HG02981 (cell line): ENCODE measurements around the gene TNK1.

ENCODE experiments used
- ATAC-seq: cut with Tn5 transposase; IDR thresholded peaks from one replicate; pipeline ENCODE4 v1.9.1; 2021; ENCODE audit warnings: mild to moderate bottlenecking, moderate library complexity; ENCODE audit not compliant: unreplicated experiment

The TNK1 gene

DNA sequence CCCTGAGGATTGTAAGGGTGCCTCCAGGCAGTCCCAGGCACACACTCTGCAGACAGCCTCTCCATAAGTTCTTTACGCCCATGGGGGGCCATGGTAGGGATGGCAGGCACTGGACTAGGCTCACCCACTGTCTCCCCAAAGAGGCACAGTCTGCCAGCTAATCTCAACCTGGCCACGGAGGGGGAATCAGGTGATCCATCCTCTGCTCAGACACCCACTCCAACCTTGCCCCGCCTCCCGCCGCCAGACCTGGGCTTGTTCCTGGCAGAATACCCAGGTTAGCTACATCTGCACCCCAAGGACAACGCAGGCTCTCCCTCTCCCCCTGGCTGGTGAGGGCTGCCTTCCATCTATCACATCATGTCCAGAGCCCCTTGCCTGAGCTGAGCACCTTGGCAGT, 28.0 kb downstream of the TNK1 start:
- no peak for ATAC-seq

DNA sequence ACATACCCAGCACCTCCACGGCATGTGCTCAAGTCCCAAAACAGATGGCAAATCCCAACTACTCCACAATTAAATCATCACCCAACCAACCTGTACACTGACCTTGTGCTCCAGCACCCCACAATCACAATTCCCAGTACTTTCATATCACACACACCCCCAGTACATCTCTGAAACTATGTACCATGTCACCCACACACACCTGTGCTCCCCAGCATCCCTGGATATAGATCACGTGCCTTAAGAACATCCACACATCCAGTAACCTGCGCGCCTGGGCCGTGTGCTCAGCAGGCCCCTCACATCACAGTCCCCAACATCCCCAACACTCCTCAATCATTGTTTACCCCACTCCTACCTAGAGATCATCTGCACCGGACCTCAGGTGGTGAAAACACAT, 28.8 kb downstream of the TNK1 start:
- no peak for ATAC-seq

DNA sequence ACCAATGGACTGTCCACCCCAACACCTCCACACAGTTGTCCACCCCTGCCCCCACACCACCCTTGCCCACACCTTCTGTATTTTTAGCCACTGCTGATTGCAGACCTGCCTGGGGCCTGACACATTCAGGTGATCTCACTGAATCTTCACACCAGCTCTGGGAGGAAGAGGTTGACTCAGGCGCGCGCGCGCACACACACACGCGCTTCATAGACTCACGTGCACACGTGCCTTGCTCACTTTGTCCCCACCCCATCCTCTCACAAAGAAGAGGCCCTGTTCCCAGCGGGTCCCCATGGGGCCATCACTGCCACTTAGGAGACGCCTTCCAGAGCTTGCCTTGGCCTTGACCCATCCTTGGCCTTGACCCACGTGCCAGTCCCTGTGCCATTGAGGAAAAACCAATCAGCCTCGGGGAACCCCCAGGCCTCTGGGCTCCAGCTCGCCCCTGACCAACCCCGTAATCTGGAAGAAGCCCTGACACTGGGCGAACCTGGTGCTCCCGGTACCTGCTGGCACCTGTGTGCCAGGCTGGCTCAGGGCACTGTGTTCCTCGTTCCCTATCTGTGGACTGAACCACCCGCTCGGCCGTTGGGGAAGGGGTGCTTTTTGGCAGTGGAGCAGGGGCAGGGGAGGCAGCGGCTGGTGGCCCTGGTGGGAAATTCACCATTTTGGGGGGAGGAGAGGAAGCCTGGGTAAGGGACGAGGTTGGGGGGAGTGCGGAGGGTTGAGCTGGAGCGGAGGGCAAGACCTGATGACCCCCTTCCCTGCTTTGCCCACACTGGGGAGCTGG, 29.9 kb downstream of the TNK1 start:
- no peak for ATAC-seq

DNA sequence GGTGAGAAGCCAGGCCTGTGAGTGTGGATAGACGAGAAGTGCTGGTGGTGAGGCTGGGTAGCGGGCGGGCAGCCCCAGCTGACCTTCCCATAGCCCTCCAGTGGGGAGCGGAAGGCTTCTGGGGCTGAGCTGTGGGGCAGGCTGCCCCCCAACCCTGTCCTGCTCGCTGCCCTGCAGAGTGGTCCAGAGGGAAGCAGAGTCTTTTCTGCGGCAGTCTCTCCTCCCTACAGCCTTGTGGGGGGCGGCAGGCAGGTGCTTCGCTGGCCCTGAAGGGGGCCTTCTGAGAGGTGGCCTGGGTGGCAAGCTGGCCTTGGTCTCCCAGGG, 30.5 kb downstream of the TNK1 start:
- ATAC-seq = no peak

DNA sequence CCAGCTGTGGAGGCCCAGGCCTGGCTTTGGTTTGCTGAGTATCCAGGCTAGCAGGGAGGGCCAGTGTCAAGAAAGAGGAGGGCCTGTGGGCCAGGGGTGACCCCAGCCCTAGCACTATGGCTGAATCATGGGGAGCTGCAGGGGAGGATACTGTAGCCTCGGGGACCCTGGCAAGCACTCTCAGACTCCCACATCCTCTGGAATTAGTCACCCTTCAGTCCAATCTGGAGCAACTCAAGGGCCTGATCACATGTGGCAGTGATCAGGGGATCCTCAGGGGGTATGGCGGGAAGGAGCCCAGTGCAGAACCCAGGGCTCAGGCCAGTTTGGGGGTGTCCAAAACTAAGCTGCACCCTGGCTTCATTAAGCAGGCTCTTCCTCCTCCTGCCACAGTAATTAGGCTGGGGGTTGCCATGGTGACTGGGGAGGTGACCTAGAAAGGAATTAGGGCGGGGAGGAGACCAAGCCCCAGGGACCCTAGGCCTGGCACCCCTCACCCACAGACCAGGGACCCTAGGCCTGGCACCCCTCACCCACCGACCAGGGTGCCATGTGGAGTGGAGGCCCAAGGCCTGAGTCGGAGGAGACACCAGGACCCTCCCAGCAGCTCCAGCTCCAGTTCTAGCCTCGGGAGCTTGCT, 32.6 kb downstream of the TNK1 start:
- no peak for ATAC-seq

DNA sequence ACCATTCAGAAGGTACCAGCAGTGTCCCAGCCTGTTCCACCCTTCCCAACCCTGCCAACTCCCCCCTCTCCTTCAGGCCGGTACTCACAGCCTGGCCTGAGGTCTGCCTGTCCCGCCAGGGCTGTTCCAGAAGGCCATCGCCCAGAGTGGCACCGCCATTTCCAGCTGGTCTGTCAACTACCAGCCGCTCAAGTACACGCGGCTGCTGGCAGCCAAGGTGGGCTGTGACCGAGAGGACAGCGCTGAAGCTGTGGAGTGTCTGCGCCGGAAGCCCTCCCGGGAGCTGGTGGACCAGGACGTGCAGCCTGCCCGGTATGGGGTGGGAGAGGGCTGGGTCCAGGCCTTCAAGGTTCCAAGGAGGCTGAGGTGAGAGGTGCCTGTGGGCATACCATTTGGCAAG, 33.9 kb downstream of the TNK1 start:
- ATAC-seq = no peak

DNA sequence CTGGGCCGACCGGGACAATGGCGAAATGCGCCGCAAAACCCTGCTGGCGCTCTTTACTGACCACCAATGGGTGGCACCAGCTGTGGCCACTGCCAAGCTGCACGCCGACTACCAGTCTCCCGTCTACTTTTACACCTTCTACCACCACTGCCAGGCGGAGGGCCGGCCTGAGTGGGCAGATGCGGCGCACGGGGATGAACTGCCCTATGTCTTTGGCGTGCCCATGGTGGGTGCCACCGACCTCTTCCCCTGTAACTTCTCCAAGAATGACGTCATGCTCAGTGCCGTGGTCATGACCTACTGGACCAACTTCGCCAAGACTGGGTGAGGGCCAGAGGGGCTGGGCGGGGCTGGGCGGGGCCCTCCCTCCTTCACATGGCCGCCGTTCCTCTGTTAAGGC, 34.9 kb downstream of the TNK1 start:
- ATAC-seq = no peak

DNA sequence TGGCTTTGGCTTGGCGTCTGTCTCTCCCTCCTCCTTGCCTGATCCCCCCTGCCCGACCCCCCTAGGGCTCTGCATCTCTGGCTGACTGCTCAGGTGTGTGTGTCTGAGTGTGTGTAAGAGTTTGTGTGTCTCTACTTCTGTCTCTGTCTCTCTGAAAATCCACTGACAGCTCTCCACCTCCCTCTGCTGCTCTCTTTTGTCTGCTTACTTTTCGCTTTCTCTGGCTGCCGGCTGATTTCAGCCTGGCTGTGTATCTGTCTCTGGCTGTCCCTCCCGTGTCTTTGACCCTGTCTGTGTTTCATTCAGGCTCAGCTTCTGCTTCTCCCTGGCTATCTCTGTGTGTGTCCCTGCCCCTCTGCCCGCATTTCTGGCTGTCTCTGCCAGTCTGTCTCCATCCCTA, 35.4 kb downstream of the TNK1 start:
- no peak for ATAC-seq

DNA sequence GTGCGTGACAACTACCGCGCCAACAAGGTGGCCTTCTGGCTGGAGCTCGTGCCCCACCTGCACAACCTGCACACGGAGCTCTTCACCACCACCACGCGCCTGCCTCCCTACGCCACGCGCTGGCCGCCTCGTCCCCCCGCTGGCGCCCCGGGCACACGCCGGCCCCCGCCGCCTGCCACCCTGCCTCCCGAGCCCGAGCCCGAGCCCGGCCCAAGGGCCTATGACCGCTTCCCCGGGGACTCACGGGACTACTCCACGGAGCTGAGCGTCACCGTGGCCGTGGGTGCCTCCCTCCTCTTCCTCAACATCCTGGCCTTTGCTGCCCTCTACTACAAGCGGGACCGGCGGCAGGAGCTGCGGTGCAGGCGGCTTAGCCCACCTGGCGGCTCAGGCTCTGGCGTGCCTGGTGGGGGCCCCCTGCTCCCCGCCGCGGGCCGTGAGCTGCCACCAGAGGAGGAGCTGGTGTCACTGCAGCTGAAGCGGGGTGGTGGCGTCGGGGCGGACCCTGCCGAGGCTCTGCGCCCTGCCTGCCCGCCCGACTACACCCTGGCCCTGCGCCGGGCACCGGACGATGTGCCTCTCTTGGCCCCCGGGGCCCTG, 36.3 kb downstream of the TNK1 start:
- ATAC-seq = no peak

DNA sequence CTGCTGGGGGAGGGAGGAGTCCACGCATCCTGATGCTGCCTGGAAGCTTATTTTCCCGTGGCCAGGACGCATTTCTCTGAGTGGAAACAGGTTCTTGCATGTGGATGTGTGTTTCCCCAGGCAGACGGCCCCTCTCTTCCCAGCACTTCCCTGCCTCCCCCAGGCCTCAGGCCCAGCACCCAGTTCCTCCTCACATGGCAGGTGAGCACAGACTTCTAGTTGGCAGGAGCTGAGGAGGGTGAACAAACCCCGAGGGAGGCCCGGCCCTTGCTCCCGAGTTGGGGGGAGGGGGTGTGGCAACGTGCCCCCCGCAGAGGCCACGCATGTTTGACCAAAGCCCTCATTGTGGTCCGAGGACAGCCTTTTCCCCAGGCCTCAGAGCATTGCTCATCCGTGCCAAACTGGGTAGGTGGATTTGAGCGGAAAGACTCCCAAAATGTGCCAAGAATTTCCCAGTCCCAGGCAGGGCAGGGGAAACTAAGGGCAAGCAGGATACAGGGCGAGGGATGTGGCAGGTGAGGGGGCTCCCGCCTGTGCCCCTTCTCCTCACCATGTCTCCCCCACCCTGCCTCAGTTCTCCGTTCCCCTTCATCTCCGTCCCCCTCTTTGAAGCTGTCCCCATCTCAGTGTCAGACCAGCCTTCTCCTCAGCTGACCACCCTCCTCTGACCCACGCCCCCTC, 37.7 kb downstream of the TNK1 start:
- no peak for ATAC-seq

DNA sequence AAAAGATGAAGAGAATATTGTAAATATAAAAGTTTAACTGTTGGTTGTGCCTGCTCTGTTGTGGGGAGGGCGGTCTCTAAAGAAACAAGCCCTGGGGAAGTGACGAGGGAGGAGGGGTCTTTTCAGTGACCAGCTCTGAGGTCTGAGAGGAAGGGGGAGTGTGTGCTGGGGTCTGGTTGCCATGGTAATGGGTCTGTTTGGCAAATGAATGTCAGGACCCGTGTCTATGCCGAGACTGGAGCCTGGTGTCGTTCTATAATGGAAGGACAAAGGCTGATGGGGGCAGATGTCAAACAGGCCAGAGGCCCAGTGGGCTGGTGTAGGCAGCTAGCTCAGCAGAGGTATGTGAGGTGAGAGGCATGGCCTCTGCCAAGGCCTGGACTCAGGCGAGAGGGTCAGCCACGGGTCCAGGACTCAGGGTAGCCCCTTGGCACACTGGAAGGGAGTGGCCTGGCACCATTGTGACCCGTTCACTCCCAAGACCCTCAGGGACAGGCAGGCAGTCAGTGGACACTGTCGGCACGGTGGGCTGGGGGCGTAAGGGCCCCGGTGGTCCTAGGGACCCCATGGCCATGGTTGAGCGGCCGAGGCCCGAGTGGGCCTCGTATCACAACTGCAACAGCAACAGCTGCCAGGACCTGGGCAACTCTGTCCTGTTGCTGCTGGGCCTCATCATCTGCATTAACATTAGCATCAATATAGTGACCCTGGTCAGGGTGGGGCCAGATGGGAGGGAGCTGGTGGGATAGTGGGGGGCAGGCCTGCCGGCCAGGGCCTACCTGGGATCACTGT, 39.1 kb downstream of the TNK1 start, which contains the start of gene SPEM1:
SPEM1 (plus strand) TSS at position 506 of the 792 bp plus-strand sequence; CDS start at position 567, 61 bp downstream.
- no peak for ATAC-seq

DNA sequence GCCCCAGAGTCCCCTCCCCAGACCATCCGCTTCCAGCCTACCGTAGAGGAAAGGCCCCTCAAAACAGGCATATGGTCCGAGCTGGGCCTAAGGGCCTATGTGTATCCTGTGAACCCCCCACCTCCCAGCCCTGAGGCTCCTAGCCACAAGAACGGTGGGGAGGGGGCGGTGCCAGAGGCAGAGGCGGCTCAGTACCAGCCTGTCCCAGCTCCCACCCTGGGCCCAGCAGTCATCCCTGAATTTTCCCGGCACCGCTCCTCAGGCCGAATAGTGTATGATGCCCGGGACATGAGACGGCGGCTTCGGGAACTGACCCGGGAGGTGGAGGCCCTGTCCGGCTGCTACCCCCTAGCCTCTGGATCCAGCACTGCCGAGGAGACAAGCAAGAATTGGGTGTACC, 40.3 kb downstream of the TNK1 start:
- ATAC-seq = no peak

DNA sequence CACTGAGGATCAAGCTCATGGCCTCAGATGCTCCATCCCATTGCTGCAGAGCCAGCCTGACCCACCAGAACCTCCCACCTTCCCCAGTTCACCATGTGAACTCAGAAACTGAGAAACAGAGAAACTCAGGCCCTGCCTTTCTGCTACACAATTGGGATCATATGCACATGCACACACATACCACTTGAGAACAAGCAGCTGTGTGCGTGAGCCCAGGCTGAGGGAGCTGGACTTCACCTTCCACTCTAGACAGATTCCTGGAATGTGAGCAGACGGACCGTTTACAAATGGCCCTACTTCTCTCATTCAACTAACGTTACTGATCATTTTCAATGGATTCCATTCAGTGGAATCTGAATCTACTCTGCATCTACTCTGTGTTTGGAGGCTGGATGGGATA, 42.8 kb downstream of the TNK1 start:
- no peak for ATAC-seq

DNA sequence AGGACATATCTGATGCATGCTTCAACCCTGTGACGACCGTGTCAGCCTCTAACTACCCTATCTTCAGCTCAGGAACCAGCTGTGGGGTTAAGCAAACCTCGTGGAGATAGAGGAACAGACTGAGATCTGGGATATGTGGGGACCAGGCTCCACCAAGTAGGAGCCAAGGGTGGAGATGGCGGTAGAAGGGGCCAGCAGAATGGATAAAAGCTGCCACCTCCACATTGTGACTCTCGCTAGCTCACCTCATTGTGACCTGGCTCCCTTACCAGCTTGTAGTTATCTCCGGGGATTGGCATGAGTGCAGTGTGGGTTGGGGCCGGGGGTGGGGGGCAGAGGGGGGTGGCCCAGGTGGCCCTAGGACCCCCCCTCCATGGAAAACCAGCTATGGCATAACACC, 44.4 kb downstream of the TNK1 start, which contains the start of gene SPEM2:
SPEM2 (plus strand) TSS at position 301 of the 400 bp plus-strand sequence; CDS start at position 374, 73 bp downstream.
- no peak for ATAC-seq

DNA sequence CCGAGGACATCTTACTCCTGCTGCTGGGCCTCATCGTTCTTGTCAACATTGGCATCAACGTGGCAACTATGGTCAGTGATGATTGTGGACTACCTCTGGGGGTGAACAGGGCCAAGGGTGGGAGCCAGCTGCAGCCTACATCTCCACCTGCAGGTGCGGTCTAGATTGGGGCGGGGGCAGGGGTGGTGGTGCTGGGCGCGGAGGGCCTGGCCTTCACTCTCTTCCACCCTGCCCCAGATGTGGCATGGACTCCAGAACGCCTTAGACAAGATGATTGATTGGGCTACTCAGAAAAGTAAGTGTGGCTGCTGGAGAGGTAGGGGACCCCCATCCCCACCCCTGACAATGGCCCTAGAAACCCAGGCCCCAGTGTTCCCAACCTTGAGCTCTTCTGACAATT, 44.9 kb downstream of the TNK1 start:
- no peak for ATAC-seq

DNA sequence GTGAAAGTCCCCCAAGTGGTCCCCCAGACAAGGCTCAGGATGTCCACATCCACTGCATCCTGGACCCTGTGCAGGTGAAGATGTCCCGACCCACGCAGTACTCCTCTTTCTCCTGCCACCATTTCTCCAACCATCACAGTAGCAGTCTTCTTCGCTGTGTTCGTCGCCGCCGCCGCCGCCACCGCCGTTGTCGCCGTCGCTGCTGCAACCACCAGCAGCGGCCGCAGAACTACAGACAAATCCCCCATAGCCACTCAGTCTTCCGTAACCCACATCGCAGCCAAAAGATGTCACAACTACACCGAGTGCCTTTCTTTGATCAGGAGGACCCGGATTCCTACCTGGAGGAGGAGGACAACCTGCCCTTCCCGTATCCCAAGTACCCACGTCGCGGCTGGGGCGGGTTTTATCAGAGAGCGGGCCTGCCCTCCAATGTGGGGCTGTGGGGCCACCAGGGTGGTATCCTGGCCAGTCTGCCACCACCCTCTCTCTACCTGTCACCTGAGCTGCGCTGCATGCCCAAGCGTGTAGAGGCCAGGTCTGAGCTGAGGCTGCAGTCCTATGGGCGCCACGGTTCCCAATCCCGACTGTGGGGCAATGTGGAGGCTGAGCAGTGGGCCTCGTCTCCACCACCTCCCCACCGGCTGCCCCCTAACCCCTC, 45.4 kb downstream of the TNK1 start:
- ATAC-seq = no peak

DNA sequence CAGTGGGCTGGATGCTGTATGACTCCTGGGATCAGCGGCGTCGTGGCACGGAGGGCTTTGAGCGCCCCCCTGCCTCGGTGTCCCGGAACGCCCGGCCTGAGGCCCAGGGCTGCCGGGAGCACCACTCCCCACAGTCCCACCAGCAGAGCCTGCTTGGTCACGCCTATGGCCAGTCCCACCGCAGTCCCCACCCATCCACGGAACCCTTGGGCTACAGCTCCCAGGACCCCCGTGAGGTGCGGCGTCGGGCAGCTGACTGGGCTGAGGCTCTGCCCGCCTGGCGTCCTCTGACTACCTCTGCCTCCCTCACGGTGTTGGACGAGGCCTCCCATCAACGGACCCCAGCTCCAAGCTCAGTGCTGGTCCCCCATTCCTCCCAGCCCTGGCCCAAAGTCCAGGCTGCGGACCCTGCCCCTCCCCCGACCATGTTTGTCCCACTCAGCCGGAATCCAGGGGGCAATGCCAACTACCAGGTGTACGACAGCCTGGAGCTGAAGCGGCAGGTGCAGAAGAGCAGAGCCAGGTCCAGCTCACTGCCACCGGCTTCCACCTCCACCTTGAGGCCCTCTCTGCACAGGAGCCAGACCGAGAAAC, 46.1 kb downstream of the TNK1 start:
- no peak for ATAC-seq

DNA sequence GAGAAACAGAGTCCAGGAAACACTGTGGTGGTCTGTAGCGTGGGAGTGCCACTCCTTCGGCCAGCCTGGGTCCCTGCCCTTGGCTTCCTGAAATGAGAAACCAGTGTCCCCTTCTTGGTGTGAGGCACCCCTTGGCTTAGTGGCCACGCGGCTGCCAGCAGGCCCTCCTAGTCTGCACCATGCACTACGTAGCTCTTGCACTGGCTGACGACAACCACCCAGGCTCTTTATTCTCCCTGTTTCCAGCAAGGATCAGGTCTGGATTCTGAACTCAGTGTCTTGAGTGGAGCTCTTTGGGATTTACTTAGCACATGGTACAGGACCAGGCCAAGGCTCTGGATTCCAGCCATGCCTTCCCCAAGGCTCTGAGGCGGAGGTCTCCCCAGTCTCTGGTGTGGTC, 46.7 kb downstream of the TNK1 start:
- no peak for ATAC-seq

DNA sequence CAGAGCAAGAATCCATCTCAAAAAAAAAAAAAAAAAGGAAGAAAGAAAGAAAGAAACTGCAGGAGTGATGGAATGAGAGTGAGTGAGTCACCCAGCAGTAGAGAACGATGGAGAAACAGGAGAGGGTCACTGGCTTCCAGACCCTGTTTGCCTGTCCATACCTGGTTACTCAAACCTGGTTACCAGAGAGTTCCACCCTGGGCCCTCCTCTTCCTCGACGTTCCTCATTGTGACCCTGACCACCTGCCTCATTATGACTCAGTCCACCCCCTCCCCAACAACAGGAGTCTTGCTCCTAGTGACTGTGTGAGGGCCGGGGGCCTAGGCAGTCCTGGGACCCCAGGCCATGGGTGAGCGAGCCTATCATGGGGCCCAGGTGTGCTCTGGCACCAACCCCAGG, 47.7 kb downstream of the TNK1 start, which contains the start of gene SPEM3:
SPEM3 (plus strand) TSS at position 301 of the 400 bp plus-strand sequence; CDS start at position 347, 46 bp downstream.
- no peak for ATAC-seq

DNA sequence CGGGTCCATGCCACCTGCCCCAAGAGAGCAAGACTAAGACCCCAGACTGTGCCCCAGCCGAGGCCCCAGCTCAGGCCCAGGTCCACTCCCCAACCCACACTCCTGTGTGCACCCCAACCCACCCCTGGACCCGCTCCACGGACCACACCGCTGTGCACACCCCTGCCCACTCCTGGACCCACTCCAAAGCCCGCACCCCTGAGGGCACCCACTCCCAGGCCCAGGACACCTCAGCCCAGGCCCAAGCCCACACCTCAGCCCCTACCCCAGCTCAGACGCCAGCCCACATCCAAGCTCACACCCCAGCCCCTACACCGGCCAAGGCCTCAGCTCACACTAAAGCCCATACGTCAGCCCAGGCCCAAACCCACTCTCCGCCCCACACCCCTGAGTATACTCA, 48.8 kb downstream of the TNK1 start:
- no peak for ATAC-seq
